OCI-LY1 (cell line): Measurements from ENCODE around the gene SHROOM2.

Source experiments
- H2AFZ ChIP-seq: fragments of 200-600 bp; sonication (generic), shearing (Covaris generic); 2 replicates; pipeline ENCODE4 v1.6.0; 2014; ENCODE audit warnings: antibody characterized with exemption, mild to moderate bottlenecking, low read length
- H3F3A ChIP-seq: fragments of 200-600 bp; sonication (generic), shearing (Covaris generic); 2 replicates; pipeline ENCODE4 v1.6.0; 2014; ENCODE audit warnings: mild to moderate bottlenecking, antibody characterized with exemption, low read length, moderate library complexity; ENCODE audit not compliant: insufficient read depth
- H3K27ac ChIP-seq: fragments of 200-600 bp; sonication (generic); 2 replicates; pipeline ENCODE4 v1.5.1; 2014; ENCODE audit warnings: low read length, mixed run types, mild to moderate bottlenecking, low read depth; ENCODE audit not compliant: poor library complexity, severe bottlenecking
- H3K27me3 ChIP-seq: fragments of 200-600 bp; sonication (generic); 2 replicates; pipeline ENCODE4 v1.6.0; 2014; ENCODE audit warnings: antibody characterized with exemption, mild to moderate bottlenecking, low read length, moderate library complexity; ENCODE audit not compliant: insufficient read depth
- H3K36me3 ChIP-seq: fragments of 200-600 bp; sonication (generic); 2 replicates; pipeline ENCODE4 v1.6.1; 2014; ENCODE audit warnings: mild to moderate bottlenecking, antibody characterized with exemption, low read length, moderate library complexity, mixed read lengths; ENCODE audit not compliant: insufficient read depth
- H3K4me1 ChIP-seq: fragments of 200-600 bp; sonication (generic); 2 replicates; pipeline ENCODE4 v1.5.1; 2014; ENCODE audit warnings: mild to moderate bottlenecking, low read length, moderate library complexity; ENCODE audit not compliant: insufficient read depth, severe bottlenecking
- H3K4me2 ChIP-seq: fragments of 200-600 bp; sonication (generic), shearing (Covaris generic); 2 replicates; pipeline ENCODE4 v1.6.1; 2014; ENCODE audit warnings: low read length
- H3K4me3 ChIP-seq: fragments of 200-600 bp; sonication (generic); 2 replicates; pipeline ENCODE4 v1.5.1; 2014; ENCODE audit warnings: low read length, low read depth, mild to moderate bottlenecking, mixed read lengths; ENCODE audit not compliant: poor library complexity, severe bottlenecking
- H3K79me2 ChIP-seq: fragments of 200-600 bp; shearing (Covaris generic); 2 replicates; pipeline ENCODE4 v1.6.1; 2016; ENCODE audit warnings: mixed run types, low read length, mixed read lengths; ENCODE audit not compliant: insufficient read depth
- H3K9ac ChIP-seq: fragments of 200-600 bp; sonication (generic), shearing (Covaris generic); 2 replicates; pipeline ENCODE4 v1.6.1; 2014; ENCODE audit warnings: mild to moderate bottlenecking, low read length, mixed read lengths
- H3K9me2 ChIP-seq: fragments of 200-600 bp; sonication (generic), shearing (Covaris generic); 2 replicates; pipeline ENCODE4 v1.6.1; 2014; ENCODE audit warnings: low read depth, mild to moderate bottlenecking, low read length, mixed read lengths
- H3K9me3 ChIP-seq: fragments of 200-600 bp; shearing (Covaris generic); 2 replicates; pipeline ENCODE4 v1.6.1; 2014; ENCODE audit warnings: low read length, mixed read lengths
- H4K20me1 ChIP-seq: fragments of 200-600 bp; sonication (generic), shearing (Covaris generic); 2 replicates; pipeline ENCODE4 v1.6.0; 2016; ENCODE audit warnings: mild to moderate bottlenecking, low read length; ENCODE audit not compliant: insufficient read depth
- CTCF ChIP-seq: fragments of 200-600 bp; sonication (generic), shearing (Covaris generic); IDR thresholded peaks from 2 replicates; pipeline ENCODE4 v1.5.1; 2017; ENCODE audit warnings: mild to moderate bottlenecking, antibody characterized with exemption, low read length, moderate library complexity, mixed read lengths
- EZH2 ChIP-seq: fragments of 200-600 bp; sonication (generic), shearing (Covaris generic); IDR thresholded peaks from 2 replicates; pipeline ENCODE4 v1.8.0; 2017; ENCODE audit warnings: borderline replicate concordance, mixed run types, mild to moderate bottlenecking, antibody characterized with exemption, low read length, moderate library complexity, mixed read lengths

SHROOM2 gene

GRCh38 chrX:9948406-9948805 lies 162.2 kb downstream of the SHROOM2 start:
- Histone ChIP-seq H3K9me2 (no peaks in the 10 kb centered on the region), H3F3A (no peaks in the 10 kb centered on the region)
- TF ChIP-seq EZH2, result no peak
- TF ChIP-seq CTCF, result no peak

GRCh38 chrX:9952300-9952699 lies 166.1 kb downstream of the SHROOM2 start:
- no peaks in the 10 kb centered on the region for H3K4me1 ChIP-seq
- TF ChIP-seq CTCF (no peak), EZH2 (no peak)
- no peak overlapping the region for H3K4me3 ChIP-seq
- no peak overlapping the region for H3K4me2 ChIP-seq
- H3K9me2 ChIP-seq, result no peaks in the 10 kb centered on the region
- H3K79me2 ChIP-seq, result no peaks in the 10 kb centered on the region
- H3K27me3 ChIP-seq, result no peaks in the 10 kb centered on the region
- no peaks in the 10 kb centered on the region for H3K9me3 ChIP-seq
- H3K36me3 ChIP-seq, result no peaks in the 10 kb centered on the region
- no peak overlapping the region for H2AFZ ChIP-seq
- no peak overlapping the region for H3K27ac ChIP-seq
- H3F3A ChIP-seq, result no peaks in the 10 kb centered on the region
- no peaks in the 10 kb centered on the region for H4K20me1 ChIP-seq
- H3K9ac ChIP-seq, result no peak overlapping the region

More at GRCh38 chrX:9948406-9948805, 162.2 kb downstream of the SHROOM2 start:
- Histone ChIP-seq H3K9me3 (no peaks in the 10 kb centered on the region), H2AFZ (no peak overlapping the region), H3K79me2 (no peaks in the 10 kb centered on the region), H4K20me1 (no peaks in the 10 kb centered on the region), H3K36me3 (no peaks in the 10 kb centered on the region), H3K9ac (no peak overlapping the region), H3K27me3 (no peaks in the 10 kb centered on the region), H3K4me1 (no peaks in the 10 kb centered on the region), H3K4me2 (no peak overlapping the region), H3K4me3 (no peak overlapping the region), H3K27ac (no peak overlapping the region)

GRCh38 chrX:9953396-9953795 lies 167.2 kb downstream of the SHROOM2 start:
- Histone ChIP-seq H3F3A (no peaks in the 10 kb centered on the region), H3K79me2 (no peaks in the 10 kb centered on the region), H3K4me3 (no peak overlapping the region), H3K9me3 (no peaks in the 10 kb centered on the region), H3K27ac (no peak overlapping the region), H3K27me3 (no peaks in the 10 kb centered on the region), H3K9ac (no peak overlapping the region), H2AFZ (no peak overlapping the region), H3K4me2 (no peak overlapping the region), H3K4me1 (no peaks in the 10 kb centered on the region), H3K36me3 (no peaks in the 10 kb centered on the region), H3K9me2 (no peaks in the 10 kb centered on the region), H4K20me1 (no peaks in the 10 kb centered on the region)
- TF ChIP-seq CTCF (no peak), EZH2 (no peak)
